Activated gamma-delta T cell (primary cell): ENCODE results near the gene RBMS3.
A peak's percentile ranks its signal among the peaks of the same experiment; 100 is the strongest.

Experiments
- DNase-seq: peaks from one replicate; lab custom pipeline; 2025; lab: John Stamatoyannopoulos, UW

Gene RBMS3

GRCh38 chr3:29429055-29429679, 148.3 kb downstream of the RBMS3 start:
- DNase-seq, result no peak

GRCh38 chr3:29430558-29430971, 149.7 kb downstream of the RBMS3 start:
- DNase-seq, result no peak

- no peak for DNase-seq
Observed at GRCh38 chr3:29436612-29437323, 155.9 kb downstream of the RBMS3 start.

- no peak for DNase-seq
Observed at GRCh38 chr3:29438580-29438979, 157.7 kb downstream of the RBMS3 start.

GRCh38 chr3:29440413-29441305, 159.8 kb downstream of the RBMS3 start:
- DNase-seq, result no peak

- DNase-seq, result no peak
Observed at GRCh38 chr3:29441422-29441821, 160.6 kb downstream of the RBMS3 start.

- no peak for DNase-seq
Observed at GRCh38 chr3:29447946-29448627, 167.2 kb downstream of the RBMS3 start.

- no peak for DNase-seq
Observed at GRCh38 chr3:29451920-29452319, 171.0 kb downstream of the RBMS3 start.

GRCh38 chr3:29452934-29453283, 172.0 kb downstream of the RBMS3 start:
- no peak for DNase-seq

GRCh38 chr3:29453284-29454001, 172.6 kb downstream of the RBMS3 start:
- DNase-seq, result no peak

- DNase-seq, result no peak
Observed at GRCh38 chr3:29454161-29454611, 173.3 kb downstream of the RBMS3 start.

- no peak for DNase-seq
Observed at GRCh38 chr3:29456901-29457300, 176.0 kb downstream of the RBMS3 start.

- no peak for DNase-seq
Observed at GRCh38 chr3:29463304-29463703, 182.4 kb downstream of the RBMS3 start.

GRCh38 chr3:29465836-29466235, 185.0 kb downstream of the RBMS3 start:
- DNase-seq, result no peak

GRCh38 chr3:29466442-29466841, 185.6 kb downstream of the RBMS3 start:
- no peak for DNase-seq

GRCh38 chr3:29468187-29468586, 187.3 kb downstream of the RBMS3 start:
- DNase-seq, result no peak

- peak; percentile 5 for DNase-seq
Observed at GRCh38 chr3:29473481-29474170, 192.8 kb downstream of the RBMS3 start.

- no peak for DNase-seq
Observed at GRCh38 chr3:29475305-29475840, 194.5 kb downstream of the RBMS3 start.

- no peak for DNase-seq
Observed at GRCh38 chr3:29475854-29476253, 195.0 kb downstream of the RBMS3 start.

GRCh38 chr3:29478611-29479010, 197.7 kb downstream of the RBMS3 start:
- DNase-seq, result no peak

- DNase-seq, result no peak
Observed at GRCh38 chr3:29481249-29481648, 200.4 kb downstream of the RBMS3 start.
